GM12892 (cell line): ENCODE data around the gene INPP5K.

Source experiments
- POLR2A ChIP-seq: IDR thresholded peaks from 2 replicates; pipeline ENCODE4 v1.6.1; 2011; ENCODE audit warnings: low read depth, low read length, control low read depth
- POLR2AphosphoS5 ChIP-seq: IDR thresholded peaks from 2 replicates; pipeline ENCODE4 v1.6.1; 2011; ENCODE audit warnings: low read depth, low read length, control low read depth
- TAF1 ChIP-seq: IDR thresholded peaks from 2 replicates; pipeline ENCODE4 v1.6.1; 2011; ENCODE audit warnings: low read depth, mild to moderate bottlenecking, control low read depth, low read length, borderline replicate concordance

DNA sequence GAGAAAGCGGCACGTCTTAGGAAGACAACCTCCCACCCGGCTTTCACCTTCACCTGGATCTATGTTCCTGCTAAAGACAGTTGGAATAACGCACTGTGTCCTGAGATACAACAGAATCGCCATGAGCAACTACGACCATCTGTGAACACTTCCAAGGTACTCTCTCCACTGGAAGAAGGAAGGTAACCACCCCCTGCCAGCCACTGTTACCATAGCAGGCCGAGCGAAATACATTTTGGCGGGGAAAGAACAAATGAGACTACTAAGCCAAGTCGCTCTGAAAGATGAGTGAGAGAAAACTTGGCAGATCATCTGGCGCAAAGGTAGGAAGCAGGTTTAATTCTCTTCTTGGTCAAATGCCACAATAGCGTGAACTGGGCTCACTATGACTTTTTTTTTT lies 70.2 kb downstream of the INPP5K start:
- TF ChIP-seq POLR2A (no peak), TAF1 (no peak), POLR2AphosphoS5 (no peak)
